Activated CD4-positive, alpha-beta T cell treated with anti-CD3 and anti-CD28 coated beads, Interleukin-2, amount 10 ng/mL, durations not matched to agents 7 days and 5 days (primary cell): Measurements from ENCODE around the gene CCNI2. TPM values are rescaled to one million over a fixed set of nuclear protein-coding genes. Genes with fewer than 3 reads are reported as not detected.

Source experiments
- CTCF ChIA-PET: fragments of 350-600 bp; sonication (Branson Sonifier 250); formaldehyde crosslinking; loops from one replicate; lab custom pipeline; 2021; ENCODE audit warnings: antibody characterized with exemption; lab: Charles Lee
- POLR2A ChIA-PET: fragments of 350-600 bp; sonication (Branson Sonifier 250); formaldehyde crosslinking; loops from one replicate; lab custom pipeline; 2021; ENCODE audit warnings: antibody characterized with exemption; lab: Charles Lee
- DNase-seq: peaks from one replicate; pipeline ENCODE4 v3.0.0-alpha.2; 2020
- H3K27ac Mint-ChIP-seq: one replicate; pipeline ENCODE4 v1.8.0; 2021; ENCODE audit warnings: mild to moderate bottlenecking, moderate library complexity, mixed read lengths
- H3K27me3 Mint-ChIP-seq: one replicate; pipeline ENCODE4 v1.8.0; 2021; ENCODE audit warnings: mixed read lengths
- H3K36me3 Mint-ChIP-seq: one replicate; pipeline ENCODE4 v1.8.0; 2021; ENCODE audit warnings: low read depth, mixed read lengths
- H3K4me1 Mint-ChIP-seq: one replicate; pipeline ENCODE4 v1.8.0; 2021; ENCODE audit warnings: mixed read lengths
- H3K4me3 Mint-ChIP-seq: one replicate; pipeline ENCODE4 v1.8.0; 2021; ENCODE audit warnings: mild to moderate bottlenecking, moderate library complexity, mixed read lengths
- H3K9me3 Mint-ChIP-seq: one replicate; pipeline ENCODE4 v1.8.0; 2021; ENCODE audit warnings: mixed read lengths
- total RNA-seq, 2 experiments: library from RNA; stranded (reverse); gene quantifications; one replicate each; pipeline ENCODE4 v1.2.3, GENCODE V29; 2021

Gene CCNI2
- total RNA-seq, 2 experiments from 2014 or later = 5.5 to 6.2 TPM

DNA sequence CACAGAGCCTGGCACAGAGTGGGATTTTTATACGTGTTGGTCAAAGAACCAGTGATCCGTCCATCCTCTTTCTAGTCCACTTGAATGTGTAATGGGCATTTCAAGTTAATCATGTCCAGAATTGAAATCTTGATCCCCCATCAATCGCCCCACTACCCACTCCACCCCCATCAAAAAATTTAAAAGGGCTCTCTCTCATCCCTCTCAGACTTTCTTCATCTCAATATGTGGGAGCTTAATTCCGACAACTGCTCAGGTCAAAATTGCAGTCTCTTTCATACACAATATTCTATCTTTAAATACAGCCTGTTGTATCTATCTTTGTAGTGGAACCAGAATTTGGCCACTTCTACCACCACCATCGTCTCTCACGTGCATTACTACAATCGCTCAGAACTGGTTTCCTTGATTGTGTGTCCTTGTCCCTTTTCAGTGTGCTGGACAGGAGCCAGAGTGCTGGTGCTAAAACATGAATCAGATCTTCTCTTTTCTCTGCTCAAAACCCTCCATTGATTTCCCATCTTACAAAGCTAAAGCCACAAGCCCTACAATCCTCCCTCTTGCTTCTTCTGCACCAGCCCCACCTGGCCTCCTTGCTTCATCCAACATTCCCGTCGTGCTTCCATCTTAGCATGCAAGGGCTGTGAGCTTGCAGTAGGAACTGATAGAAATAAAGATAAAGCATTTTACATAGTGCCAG, 9.1 kb upstream of the CCNI2 start:
- H3K4me3 Mint-ChIP-seq = peak overlapping the region; percentile 82
- no peaks in the 10 kb centered on the region for H3K9me3 Mint-ChIP-seq
- H3K4me1 Mint-ChIP-seq = peaks cover 32% of the 10 kb centered on the region
- POLR2A ChIA-PET = no interaction called here
- H3K27me3 Mint-ChIP-seq = peaks cover 13% of the 10 kb centered on the region
- no peak for DNase-seq
- H3K27ac Mint-ChIP-seq = no peak overlapping the region
- H3K36me3 Mint-ChIP-seq = no peaks in the 10 kb centered on the region
- CTCF ChIA-PET = interaction anchor here (0.6 to 2.2 kb wide), 10 partner anchors 9 to 211 kb away, joined by 3 to 11 read pairs (median 4); partner anchors contain the start of gene CCNI2

DNA sequence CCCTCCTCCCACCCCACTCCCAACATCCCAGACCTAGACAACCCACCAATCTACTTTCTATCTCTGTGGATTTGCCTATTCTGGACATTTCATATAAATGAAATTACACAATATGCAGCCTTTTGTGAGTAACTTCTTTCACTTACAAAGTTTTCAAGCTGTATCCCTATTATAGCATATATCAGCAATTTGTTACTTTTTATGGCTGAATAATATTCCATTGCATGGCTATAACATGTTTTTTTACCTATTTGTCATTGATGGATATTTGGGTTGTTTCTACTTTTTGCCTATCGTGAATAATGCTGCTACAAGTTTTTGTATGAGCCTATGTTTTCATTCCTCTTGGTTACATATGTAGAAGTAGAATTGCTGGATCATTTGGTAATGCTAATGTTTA, 8.0 kb upstream of the CCNI2 start:
- H3K9me3 Mint-ChIP-seq = no peaks in the 10 kb centered on the region
- ChIA-PET CTCF (interaction anchor here (0.6 kb wide), 1 partner anchor 26 kb away, joined by 3 read pairs; no protein-coding TSS in a partner anchor), POLR2A (no interaction called here)
- no peak overlapping the region for H3K4me3 Mint-ChIP-seq
- no peak for DNase-seq
- H3K4me1 Mint-ChIP-seq = peaks cover 32% of the 10 kb centered on the region
- H3K36me3 Mint-ChIP-seq = no peaks in the 10 kb centered on the region
- H3K27ac Mint-ChIP-seq = no peak overlapping the region
- H3K27me3 Mint-ChIP-seq = peaks cover 13% of the 10 kb centered on the region

DNA sequence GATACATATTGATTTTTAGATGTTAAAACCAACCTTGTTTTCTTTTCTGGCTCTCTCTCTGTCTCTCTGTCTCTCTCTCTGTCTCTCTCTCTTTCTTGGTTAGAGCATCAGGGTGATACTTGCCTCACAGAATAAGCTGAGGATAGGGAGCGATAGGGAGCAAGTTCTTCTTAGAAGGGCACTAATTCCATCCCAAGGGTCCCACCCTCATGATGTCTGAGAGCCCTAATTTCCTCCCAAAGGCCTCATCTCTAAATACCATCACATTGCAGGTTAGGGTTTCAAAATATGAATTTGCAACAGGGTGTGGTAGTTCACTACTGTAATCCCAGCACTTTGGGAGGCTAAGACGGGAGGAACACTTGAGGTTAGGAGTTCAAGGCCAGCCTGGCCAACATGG, 5.1 kb upstream of the CCNI2 start:
- ChIA-PET POLR2A (no interaction called here), CTCF (no interaction called here)
- Mint-ChIP-seq H3K36me3 (no peaks in the 10 kb centered on the region), H3K27me3 (peaks cover 27% of the 10 kb centered on the region), H3K4me1 (peaks cover 16% of the 10 kb centered on the region), H3K27ac (no peak overlapping the region), H3K9me3 (no peaks in the 10 kb centered on the region), H3K4me3 (no peak overlapping the region)
- no peak for DNase-seq

DNA sequence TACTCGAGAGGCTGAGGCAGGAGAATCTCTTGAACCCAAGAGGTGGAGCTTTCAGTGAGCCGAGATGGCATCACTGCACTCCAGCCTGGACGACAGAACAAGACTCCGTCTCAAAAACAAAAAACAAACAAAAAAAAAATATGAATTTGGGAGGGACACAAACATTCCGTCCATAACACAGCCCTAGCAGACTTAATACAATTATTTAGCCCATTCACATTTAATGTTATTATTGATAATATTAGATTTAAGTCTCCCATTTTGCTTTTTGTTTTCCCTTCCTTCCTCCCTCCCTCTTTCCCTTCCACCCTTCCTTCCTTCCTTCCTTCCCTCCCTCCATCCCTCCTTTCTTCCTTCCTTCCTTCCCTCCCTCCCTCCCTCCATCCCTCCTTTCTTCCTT, 4.6 kb upstream of the CCNI2 start:
- ChIA-PET POLR2A (no interaction called here), CTCF (no interaction called here)
- DNase-seq = no peak
- H3K4me1 Mint-ChIP-seq = peaks cover 13% of the 10 kb centered on the region
- H3K27ac Mint-ChIP-seq = no peak overlapping the region
- no peak overlapping the region for H3K4me3 Mint-ChIP-seq
- no peaks in the 10 kb centered on the region for H3K9me3 Mint-ChIP-seq
- H3K36me3 Mint-ChIP-seq = no peaks in the 10 kb centered on the region
- H3K27me3 Mint-ChIP-seq = peaks cover 27% of the 10 kb centered on the region

DNA sequence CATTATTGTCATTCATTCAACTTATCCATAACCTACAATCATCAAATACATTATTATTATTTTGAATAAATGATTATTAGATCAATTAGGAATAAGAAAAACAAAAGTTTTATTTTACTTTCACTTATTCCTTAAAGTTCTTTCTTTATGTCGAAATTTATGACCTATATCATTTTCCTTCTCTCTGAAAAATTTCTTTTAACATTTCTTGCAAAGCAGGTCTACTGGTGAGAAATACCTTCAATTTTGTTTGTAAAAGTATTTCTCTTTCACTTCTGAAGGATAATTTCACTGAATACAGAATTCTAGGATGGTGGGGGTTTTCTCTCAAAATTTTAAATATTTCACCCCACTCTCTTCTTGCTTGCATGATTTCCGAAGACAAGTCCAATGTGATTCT, 2.6 kb upstream of the CCNI2 start:
- no peak for DNase-seq
- H3K36me3 Mint-ChIP-seq = peaks cover 3% of the 10 kb centered on the region
- H3K4me1 Mint-ChIP-seq = peaks cover 11% of the 10 kb centered on the region
- CTCF ChIA-PET = interaction anchor here (0.8 kb wide), 1 partner anchor 114 kb away, joined by 3 read pairs; no protein-coding TSS in a partner anchor
- H3K4me3 Mint-ChIP-seq = no peak overlapping the region
- no peak overlapping the region for H3K27ac Mint-ChIP-seq
- H3K27me3 Mint-ChIP-seq = peaks cover 22% of the 10 kb centered on the region
- POLR2A ChIA-PET = no interaction called here
- H3K9me3 Mint-ChIP-seq = no peaks in the 10 kb centered on the region

DNA sequence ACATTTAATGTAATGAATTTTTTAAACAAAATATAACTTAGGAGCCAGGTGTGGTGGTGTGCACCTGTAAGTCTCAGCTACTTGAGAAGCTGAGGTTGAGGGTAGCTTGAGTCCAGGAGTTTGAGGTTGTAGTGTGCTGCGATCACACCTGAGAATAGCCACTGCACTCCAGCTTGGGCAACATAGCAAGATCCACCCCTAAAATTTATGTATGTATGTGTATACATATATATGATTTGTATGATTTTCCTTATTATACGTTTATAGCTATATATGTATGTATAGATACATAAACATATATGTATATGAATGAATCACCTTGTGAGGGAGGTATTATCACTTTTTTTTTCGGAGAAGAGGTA, 653 bp upstream of the CCNI2 start:
- peaks cover 3% of the 10 kb centered on the region for H3K36me3 Mint-ChIP-seq
- H3K4me3 Mint-ChIP-seq = peak overlapping the region; percentile 69
- peak overlapping the region; percentile 76 for H3K27ac Mint-ChIP-seq
- ChIA-PET CTCF (interaction anchor here (0.5 to 2.0 kb wide), 6 partner anchors 9 to 74 kb away, joined by 3 to 11 read pairs (median 4); partner anchors contain the start of gene KIF3A), POLR2A (no interaction called here)
- no peak for DNase-seq
- H3K9me3 Mint-ChIP-seq = no peaks in the 10 kb centered on the region
- H3K4me1 Mint-ChIP-seq = peaks cover 26% of the 10 kb centered on the region
- H3K27me3 Mint-ChIP-seq = peaks cover 19% of the 10 kb centered on the region

DNA sequence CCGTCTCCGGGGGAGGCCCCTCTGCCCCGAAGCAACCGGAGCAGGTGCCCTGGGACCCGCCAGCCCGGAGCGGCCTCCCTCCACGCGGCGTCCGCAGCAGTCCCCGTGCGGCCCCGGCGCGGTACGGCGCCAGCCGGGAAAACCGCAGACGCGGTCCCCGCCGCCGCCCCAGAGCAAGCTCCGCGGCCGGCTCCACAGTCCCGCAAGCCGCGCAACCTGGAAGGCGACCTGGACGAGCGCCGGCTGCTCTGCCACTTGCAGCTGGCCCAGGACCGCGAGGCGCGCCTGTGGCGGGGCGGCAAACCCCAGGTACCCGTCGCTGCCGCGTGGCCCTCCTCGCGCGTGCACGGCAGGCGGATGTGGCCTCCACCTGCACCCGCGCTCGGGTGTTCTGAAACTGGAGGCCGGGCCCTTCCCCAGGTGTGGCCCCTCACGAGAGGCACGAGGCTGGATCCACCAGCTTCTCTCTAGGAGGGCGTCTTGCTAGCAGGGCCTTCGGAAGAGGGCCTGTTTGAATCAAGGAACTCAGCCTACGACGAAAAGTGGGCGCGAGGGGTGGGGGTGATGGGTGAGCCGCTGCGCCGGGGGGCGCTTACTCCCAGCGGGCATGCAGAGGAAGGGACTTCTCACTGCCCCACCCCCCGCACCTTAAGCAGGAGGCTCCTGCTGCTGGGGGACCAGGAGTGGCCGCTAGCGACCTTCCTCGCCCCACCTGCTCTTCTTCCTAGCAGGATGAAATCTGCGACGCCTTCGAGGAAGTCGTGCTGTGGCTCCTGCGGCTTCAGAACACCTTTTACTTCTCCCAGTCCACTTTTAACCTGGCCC, 602 bp downstream of the CCNI2 start:
- peaks cover 3% of the 10 kb centered on the region for H3K36me3 Mint-ChIP-seq
- POLR2A ChIA-PET = no interaction called here
- peak overlapping the region; percentile 46 for H3K27ac Mint-ChIP-seq
- H3K4me1 Mint-ChIP-seq = peaks cover 28% of the 10 kb centered on the region
- DNase-seq = peak; percentile 55
- no peaks in the 10 kb centered on the region for H3K9me3 Mint-ChIP-seq
- peaks cover 16% of the 10 kb centered on the region for H3K27me3 Mint-ChIP-seq
- CTCF ChIA-PET = interaction anchor here (0.6 to 2.0 kb wide), 11 partner anchors 9 to 361 kb away, joined by 3 to 11 read pairs (median 3); partner anchors contain the start of gene KIF3A
- H3K4me3 Mint-ChIP-seq = peak overlapping the region; percentile 47

DNA sequence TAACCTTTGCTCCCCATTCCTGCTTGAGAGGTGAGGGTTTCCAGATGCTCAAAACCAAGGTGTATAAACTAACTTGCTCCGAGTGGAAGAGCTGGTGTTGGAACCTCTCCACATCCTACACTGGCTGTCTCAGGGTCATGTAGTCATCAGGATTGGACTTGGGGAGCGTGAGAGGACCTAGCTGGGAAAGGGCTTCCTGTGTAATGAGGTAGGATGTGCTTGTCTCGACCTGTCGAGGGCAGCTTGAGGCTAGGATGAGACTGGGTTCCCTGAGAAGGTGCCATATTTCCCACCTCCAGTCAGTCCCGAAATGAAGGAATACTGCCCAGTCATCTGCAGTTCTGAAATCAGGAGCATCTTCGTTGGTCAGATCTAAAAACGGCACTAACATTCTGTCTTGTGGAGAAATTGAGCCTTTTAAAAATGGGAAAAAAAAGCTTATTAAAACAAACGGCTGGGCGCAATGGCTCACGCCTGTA, 1.3 kb downstream of the CCNI2 start:
- Mint-ChIP-seq H3K36me3 (peaks cover 3% of the 10 kb centered on the region), H3K4me3 (peak overlapping the region; percentile 47), H3K4me1 (peaks cover 29% of the 10 kb centered on the region), H3K27ac (peak overlapping the region; percentile 46), H3K27me3 (peaks cover 14% of the 10 kb centered on the region), H3K9me3 (no peaks in the 10 kb centered on the region)
- POLR2A ChIA-PET = no interaction called here
- DNase-seq = no peak
- CTCF ChIA-PET = interaction anchor here (0.6 to 1.3 kb wide), 3 partner anchors 15 to 362 kb away, joined by 3 read pairs; no protein-coding TSS in a partner anchor

DNA sequence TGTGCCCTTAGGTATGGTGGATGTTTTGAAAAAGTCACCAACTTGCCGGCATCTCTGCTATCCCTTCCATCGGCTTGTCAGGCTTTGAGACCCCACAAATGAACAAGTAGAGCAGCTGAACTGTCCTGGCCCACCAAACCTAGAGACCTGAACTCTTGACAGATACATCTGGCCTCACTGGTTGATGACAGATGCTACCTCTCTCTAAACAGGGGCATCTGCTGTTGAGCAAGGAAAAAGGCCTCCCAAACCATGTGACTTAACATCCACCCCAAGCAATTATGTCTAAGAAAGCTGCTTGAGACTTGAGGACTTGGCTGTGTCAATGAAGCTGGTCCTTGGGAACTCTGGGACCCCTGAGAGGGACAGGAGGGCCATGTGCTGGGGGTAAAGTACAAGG, 2.3 kb downstream of the CCNI2 start:
- peaks cover 14% of the 10 kb centered on the region for H3K27me3 Mint-ChIP-seq
- peaks cover 33% of the 10 kb centered on the region for H3K4me1 Mint-ChIP-seq
- no peak overlapping the region for H3K27ac Mint-ChIP-seq
- ChIA-PET POLR2A (no interaction called here), CTCF (interaction anchor here (1.0 to 3.0 kb wide), 2 partner anchors 12 to 19 kb away, joined by 3 to 11 read pairs; partner anchors contain the start of gene KIF3A)
- H3K36me3 Mint-ChIP-seq = peaks cover 3% of the 10 kb centered on the region
- DNase-seq = no peak
- H3K4me3 Mint-ChIP-seq = no peak overlapping the region
- no peaks in the 10 kb centered on the region for H3K9me3 Mint-ChIP-seq

DNA sequence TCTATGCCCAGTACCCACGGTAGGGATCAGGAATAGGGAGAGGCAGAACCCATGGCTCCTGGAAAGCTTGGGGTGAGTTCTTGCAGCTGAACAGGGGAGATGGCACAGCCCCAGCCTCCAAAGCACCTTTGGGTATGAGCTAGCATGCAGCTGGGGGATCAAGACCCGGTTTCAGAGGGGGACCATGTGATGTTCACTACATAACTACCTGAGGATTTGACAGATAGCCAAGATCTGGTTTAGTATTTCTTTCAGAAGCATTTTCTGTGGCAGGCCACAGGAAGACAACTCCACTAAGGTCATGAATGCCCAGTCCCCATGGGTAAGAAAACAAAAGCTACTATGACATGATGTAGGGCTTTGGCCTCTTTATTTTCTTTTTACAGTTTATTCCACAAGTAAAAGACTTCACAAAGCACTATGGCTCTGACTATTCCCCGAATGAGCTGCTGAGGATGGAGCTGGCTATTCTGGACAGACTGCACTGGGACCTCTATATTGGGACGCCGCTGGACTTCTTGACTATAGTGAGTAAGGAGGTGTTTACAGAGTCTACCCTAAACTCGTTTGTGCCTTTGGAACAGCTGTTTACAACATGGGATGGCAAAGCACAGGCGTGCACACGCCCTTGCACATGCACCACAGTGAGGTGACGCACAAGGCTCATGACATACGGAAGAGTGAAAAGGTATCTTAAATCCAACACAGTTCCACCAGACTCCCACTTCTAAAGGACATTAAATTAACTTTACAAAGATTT, 3.4 kb downstream of the CCNI2 start:
- DNase-seq = no peak
- no peaks in the 10 kb centered on the region for H3K9me3 Mint-ChIP-seq
- H3K36me3 Mint-ChIP-seq = peaks cover 3% of the 10 kb centered on the region
- no peak overlapping the region for H3K4me3 Mint-ChIP-seq
- CTCF ChIA-PET = interaction anchor here (2.2 to 3.0 kb wide), 2 partner anchors 13 to 69 kb away, joined by 10 to 11 read pairs; partner anchors contain the start of gene KIF3A
- peaks cover 6% of the 10 kb centered on the region for H3K27me3 Mint-ChIP-seq
- POLR2A ChIA-PET = no interaction called here
- H3K27ac Mint-ChIP-seq = no peak overlapping the region
- peaks cover 42% of the 10 kb centered on the region for H3K4me1 Mint-ChIP-seq

DNA sequence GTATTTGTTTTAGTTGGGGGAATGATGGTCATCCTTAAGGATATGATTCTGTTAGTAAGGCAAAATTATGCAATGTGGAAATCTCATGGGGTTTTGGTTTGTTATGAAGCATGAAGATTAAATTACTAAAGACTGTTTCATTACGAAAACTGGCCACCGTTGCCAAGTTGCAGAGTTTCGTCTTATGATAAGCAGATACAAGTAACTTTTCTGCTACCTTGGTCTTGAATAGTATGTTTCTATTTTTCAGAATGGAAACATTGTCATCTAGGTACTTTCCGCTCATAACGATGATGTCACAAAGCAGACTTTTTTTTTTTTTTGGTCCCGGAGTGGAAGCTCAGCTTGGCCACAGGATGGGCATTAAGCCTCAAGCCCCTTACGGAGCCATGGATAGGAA, 4.2 kb downstream of the CCNI2 start:
- Mint-ChIP-seq H3K27ac (no peak overlapping the region), H3K4me3 (no peak overlapping the region), H3K4me1 (peaks cover 42% of the 10 kb centered on the region), H3K27me3 (no peaks in the 10 kb centered on the region), H3K36me3 (peaks cover 3% of the 10 kb centered on the region), H3K9me3 (no peaks in the 10 kb centered on the region)
- DNase-seq = no peak
- POLR2A ChIA-PET = no interaction called here
- CTCF ChIA-PET = interaction anchor here (1.0 to 3.0 kb wide), 3 partner anchors 14 to 68 kb away, joined by 4 to 11 read pairs (median 10); partner anchors contain the start of gene KIF3A

DNA sequence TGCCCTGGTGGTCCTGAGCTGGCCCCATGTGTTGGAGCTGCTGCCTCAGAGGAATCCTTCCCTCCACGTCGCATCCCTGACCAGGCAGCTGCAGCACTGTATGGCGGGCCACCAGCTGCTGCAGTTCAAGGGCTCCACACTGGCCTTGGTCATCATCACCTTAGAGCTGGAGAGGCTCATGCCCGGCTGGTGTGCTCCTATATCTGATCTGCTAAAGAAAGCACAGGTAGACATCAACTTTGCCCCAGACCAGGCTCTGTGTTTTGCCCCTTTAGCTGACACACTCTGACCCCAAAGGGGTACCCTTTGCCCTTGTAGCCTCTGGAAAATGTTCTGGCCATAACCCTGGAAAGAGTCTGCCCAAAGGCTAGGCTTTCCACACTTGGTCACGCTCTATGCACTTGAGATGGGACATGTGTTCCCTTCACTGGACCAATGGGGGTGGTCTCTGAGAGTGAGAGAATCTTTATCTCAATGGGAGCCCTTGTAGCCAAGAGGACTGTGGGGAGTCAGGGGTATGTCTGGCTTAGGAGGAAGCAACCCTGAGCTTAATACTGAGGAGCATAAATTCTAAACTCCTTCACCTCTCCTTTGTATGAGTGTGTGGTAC, 4.8 kb downstream of the CCNI2 start:
- DNase-seq = no peak
- Mint-ChIP-seq H3K36me3 (peaks cover 3% of the 10 kb centered on the region), H3K9me3 (no peaks in the 10 kb centered on the region), H3K27me3 (no peaks in the 10 kb centered on the region), H3K27ac (no peak overlapping the region), H3K4me3 (no peak overlapping the region), H3K4me1 (peaks cover 40% of the 10 kb centered on the region)
- CTCF ChIA-PET = interaction anchor here (1.0 to 3.0 kb wide), 3 partner anchors 15 to 68 kb away, joined by 4 to 11 read pairs (median 10); partner anchors contain the start of gene KIF3A
- POLR2A ChIA-PET = no interaction called here
